HCT116 (cell line): ENCODE measurements around the gene KRT5. TPM values are rescaled to one million over a fixed set of nuclear protein-coding genes. Genes with fewer than 3 reads are reported as not detected.

ENCODE experiments used
- ATAC-seq: fragments of 200-7000 bp; cut with Tn5 transposase; 2 replicates; pipeline ENCODE4 v1.9.1; 2020; ENCODE audit warnings: mild to moderate bottlenecking, moderate library complexity
- BruUV-seq: library from RNA; stranded (reverse); fragments of 400-500 nt; replicated peaks from 2 replicates; lab custom pipeline; 2021; lab: Mats Ljungman, UMichigan
- CTCF ChIA-PET: fragments of 300-600 bp; sonication (Branson Sonifier 250); formaldehyde crosslinking; loops from one replicate; lab custom pipeline; 2021; ENCODE audit warnings: antibody characterized with exemption; lab: Charles Lee
- POLR2A ChIA-PET: fragments of 300-600, 350-600 bp; sonication (Branson Sonifier 250); formaldehyde crosslinking; loops from one replicate; lab custom pipeline; 2021; ENCODE audit warnings: antibody characterized with exemption; lab: Charles Lee
- RAD21 ChIA-PET, 2 experiments: fragments of 300-600 bp; sonication (Branson Sonifier 250); formaldehyde crosslinking; loops; one replicate each; lab custom pipeline; 2023; ENCODE audit warnings: low total read pairs in 2 of 2; ENCODE audit not compliant: uncharacterized antibody in 2 of 2, unreplicated experiment in 2 of 2, low non-redundant PET in 1 of 2; lab: Charles Lee
- DNase-seq: peaks from one replicate; pipeline ENCODE4 v3.0.0-alpha.2; 2010; ENCODE audit warnings: low read depth, low spot score
- H2AFZ ChIP-seq: fragments of 200-600 bp; shearing (Covaris generic), sonication (generic); 2 replicates; pipeline ENCODE4 v1.6.1; 2017; ENCODE audit warnings: low read depth, mixed run types, mixed read lengths, antibody characterized with exemption, low read length; ENCODE audit not compliant: poor library complexity, severe bottlenecking
- H3K27ac ChIP-seq: 2 replicates; pipeline ENCODE4 v1.5.1; 2012; ENCODE audit warnings: low read depth, low read length
- H3K27me3 ChIP-seq: fragments of 200-600 bp; sonication (generic); 2 replicates; pipeline ENCODE4 v1.6.1; 2016; ENCODE audit warnings: mixed run types, low read length, mixed read lengths; ENCODE audit not compliant: insufficient read depth
- H3K36me3 ChIP-seq, 2 experiments: fragments of 200-500 bp in 1 of 2; fragments of 200-600 bp in 1 of 2; sonication (Bioruptor generic) in 1 of 2; sonication (generic) in 1 of 2; 2 replicates each; pipeline versions ENCODE4 v1.5.1 to v1.6.1; 2014 to 2016; ENCODE audit warnings: low read length in 2 of 2, inconsistent platforms in 1 of 2, mixed read lengths in 1 of 2, mixed run types in 1 of 2; ENCODE audit not compliant: insufficient read depth in 2 of 2, control insufficient read depth in 1 of 2
- H3K4me1 ChIP-seq, 2 experiments: fragments of 200-600 bp in 1 of 2; sonication (generic) in 1 of 2; 2 replicates each; pipeline versions ENCODE4 v1.5.1 to v1.6.1; 2012 to 2017; ENCODE audit warnings: low read length in 2 of 2, inconsistent platforms in 1 of 2, mild to moderate bottlenecking in 1 of 2, mixed read lengths in 1 of 2, mixed run types in 1 of 2, moderate library complexity in 1 of 2; ENCODE audit not compliant: insufficient read depth in 2 of 2, control insufficient read depth in 1 of 2
- H3K4me2 ChIP-seq: fragments of 200-600 bp; sonication (generic); 2 replicates; pipeline ENCODE4 v1.6.1; 2017; ENCODE audit warnings: mixed run types, low read length, mixed read lengths
- H3K4me3 ChIP-seq, 2 experiments: fragments of 200-600 bp in 1 of 2; sonication (generic) in 1 of 2; replicated peaks in 1 of 2; 2 replicates each; pipeline ENCODE4 v1.5.1; 2011 to 2016; ENCODE audit warnings: low read length in 2 of 2, control low read depth in 1 of 2, low read depth in 1 of 2, mild to moderate bottlenecking in 1 of 2, mixed read lengths in 1 of 2, mixed run types in 1 of 2
- H3K79me2 ChIP-seq: fragments of 200-600 bp; sonication (generic); 2 replicates; pipeline ENCODE4 v1.6.1; 2017; ENCODE audit warnings: mild to moderate bottlenecking, mixed run types, low read length, moderate library complexity, mixed read lengths; ENCODE audit not compliant: insufficient read depth
- H3K9ac ChIP-seq: fragments of 200-600 bp; sonication (generic); 2 replicates; pipeline ENCODE4 v1.6.1; 2016; ENCODE audit warnings: low read length, mixed read lengths
- H3K9me2 ChIP-seq: fragments of 200-600 bp; sonication (generic), shearing (Covaris generic); 2 replicates; pipeline ENCODE4 v1.6.1; 2017; ENCODE audit warnings: mixed run types, mild to moderate bottlenecking, moderate library complexity; ENCODE audit not compliant: insufficient read depth
- H3K9me3 ChIP-seq, 2 experiments: fragments of 200-500 bp in 1 of 2; fragments of 200-600 bp in 1 of 2; sonication (Bioruptor generic) in 1 of 2; sonication (generic) in 1 of 2; 2 replicates each; pipeline ENCODE4 v1.6.1; 2014 to 2017; ENCODE audit warnings: low read length in 2 of 2, mixed read lengths in 2 of 2, inconsistent platforms in 1 of 2, low read depth in 1 of 2, mild to moderate bottlenecking in 1 of 2, mixed run types in 1 of 2, moderate library complexity in 1 of 2; ENCODE audit not compliant: control insufficient read depth in 1 of 2, insufficient read depth in 1 of 2
- H4K20me1 ChIP-seq: fragments of 200-600 bp; sonication (generic), shearing (Covaris generic); 2 replicates; pipeline ENCODE4 v1.6.1; 2017; ENCODE audit warnings: mixed run types, mild to moderate bottlenecking, moderate library complexity; ENCODE audit not compliant: insufficient read depth
- CBX3 ChIP-seq: IDR thresholded peaks from 2 replicates; pipeline ENCODE4 v1.6.1; 2012; ENCODE audit warnings: low read depth
- EGR1 ChIP-seq: IDR thresholded peaks from 2 replicates; pipeline ENCODE4 v1.6.1; 2012; ENCODE audit warnings: low read depth
- ELF1 ChIP-seq: IDR thresholded peaks from 2 replicates; pipeline ENCODE4 v1.6.1; 2012; ENCODE audit warnings: low read depth, borderline replicate concordance
- JUND ChIP-seq: IDR thresholded peaks from 2 replicates; pipeline ENCODE4 v1.6.1; 2012
- RAD21 ChIP-seq: IDR thresholded peaks from 2 replicates; pipeline ENCODE4 v1.6.1; 2012; ENCODE audit warnings: low read depth, mild to moderate bottlenecking
- TCF7L2 ChIP-seq: IDR thresholded peaks from 2 replicates; pipeline ENCODE4 v1.7.0; 2011; ENCODE audit warnings: borderline replicate concordance, inconsistent platforms; ENCODE audit not compliant: insufficient read depth, insufficient read length; ENCODE audit errors: extremely low read depth
- intact Hi-C: fragments of 100-400 bp; cut with micrococcal nuclease; formaldehyde crosslinking; loops from 2 replicates; pipeline ENCODE4 v1.10.0; 2022
- total RNA-seq: library from RNA; stranded (reverse); gene quantifications from one replicate; pipeline ENCODE4 v1.2.1, GENCODE V29; 2021; ENCODE audit not compliant: unreplicated experiment
- TF ChIP-seq, protein P1 (sequence below): IDR thresholded peaks from 2 replicates; pipeline ENCODE4 v1.6.1; 2012
- TF ChIP-seq, protein P2 (sequence below), 3 experiments: fragments of 200-600 bp in 1 of 3; sonication (generic) in 1 of 3; IDR thresholded peaks in 2 of 3; conservative IDR thresholded peaks in 1 of 3; 2 replicates each; pipeline ENCODE4 v1.5.1; 2012 to 2017; ENCODE audit warnings: low read depth in 2 of 3, low read length in 2 of 3, antibody characterized with exemption in 1 of 3, borderline replicate concordance in 1 of 3, control low read depth in 1 of 3, mild to moderate bottlenecking in 1 of 3, mixed read lengths in 1 of 3, mixed run types in 1 of 3, moderate library complexity in 1 of 3; ENCODE audit not compliant: insufficient read depth in 1 of 3

Gene KRT5
- total RNA-seq, 1 experiment from 2014 or later = 0.44 TPM

DNA sequence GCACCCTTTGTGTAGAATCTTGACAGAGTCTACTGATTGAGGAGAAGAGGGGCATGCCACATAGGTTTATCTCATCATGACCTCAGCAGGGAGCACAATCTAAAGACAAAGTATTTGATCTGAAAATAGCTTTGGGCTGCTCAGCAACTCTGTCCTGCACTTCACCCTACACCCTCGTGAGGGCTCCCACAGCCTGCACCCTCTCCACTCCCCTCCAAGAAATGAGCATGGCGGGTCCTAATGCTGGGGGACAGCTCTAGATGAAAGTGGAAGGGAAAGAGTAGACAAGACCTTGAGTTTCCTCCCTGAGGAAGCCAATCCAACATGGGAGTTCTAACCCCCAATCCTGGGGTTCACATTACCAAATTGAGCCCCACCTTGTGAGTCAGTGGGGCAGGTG, 10.7 kb upstream of the KRT5 start:
- ChIA-PET CTCF (no interaction called here), POLR2A (no interaction called here), RAD21 (no interaction called here)
- Histone ChIP-seq H3K9me3 (no peaks in the 10 kb centered on the region), H3K4me1 (peaks cover 0 to 1% of the 10 kb centered on the region in 2 experiments; a peak in 1 of 4 replicates), H3K27me3 (no peaks in the 10 kb centered on the region), H3K4me2 (no peak overlapping the region), H3K9ac (no peak overlapping the region), H2AFZ (no peak overlapping the region), H4K20me1 (no peaks in the 10 kb centered on the region), H3K4me3 (no peak overlapping the region), H3K79me2 (no peaks in the 10 kb centered on the region), H3K36me3 (no peaks in the 10 kb centered on the region), H3K9me2 (no peaks in the 10 kb centered on the region), H3K27ac (no peak overlapping the region)
- intact Hi-C loops = no loop called here
- no TSS peak for BruUV-seq
- ATAC-seq = no peak
- TF ChIP-seq JUND (no peak), EGR1 (no peak)
- no peak for DNase-seq

DNA sequence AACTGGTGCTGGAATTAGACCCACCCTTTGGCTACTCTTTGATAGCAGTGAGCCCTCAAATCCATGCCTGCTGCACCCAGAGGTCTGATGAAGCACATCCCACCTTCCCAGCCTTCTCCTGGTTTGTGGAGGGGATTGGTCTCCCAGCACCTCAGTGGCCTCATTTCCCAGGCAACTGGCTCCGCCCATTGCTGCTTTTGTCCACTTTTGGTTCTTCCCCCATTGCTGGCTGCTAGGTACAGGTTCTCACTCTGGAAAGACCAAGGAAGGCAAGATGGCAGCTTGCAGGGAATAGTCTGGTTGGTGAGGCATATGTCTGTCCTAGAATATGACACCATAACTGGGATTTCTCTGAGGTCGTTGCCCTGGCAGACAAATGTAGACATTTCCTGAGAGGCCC, 10.2 kb upstream of the KRT5 start:
- H3K9ac ChIP-seq = no peak overlapping the region
- H2AFZ ChIP-seq = no peak overlapping the region
- H4K20me1 ChIP-seq = no peaks in the 10 kb centered on the region
- TF ChIP-seq CBX3 = no peak
- H3K4me1 ChIP-seq = peaks cover 0 to 7% of the 10 kb centered on the region in 2 experiments; a peak in 1 of 4 replicates
- intact Hi-C loops = no loop called here
- DNase-seq = no peak
- no peak overlapping the region for H3K4me3 ChIP-seq
- H3K27me3 ChIP-seq = no peaks in the 10 kb centered on the region
- ChIA-PET POLR2A (no interaction called here), RAD21 (no interaction called here), CTCF (no interaction called here)
- H3K79me2 ChIP-seq = no peaks in the 10 kb centered on the region
- H3K9me2 ChIP-seq = no peaks in the 10 kb centered on the region
- ATAC-seq = no peak
- H3K9me3 ChIP-seq = no peaks in the 10 kb centered on the region
- H3K36me3 ChIP-seq = no peaks in the 10 kb centered on the region
- no peak overlapping the region for H3K27ac ChIP-seq
- no peak overlapping the region for H3K4me2 ChIP-seq
- no TSS peak for BruUV-seq

DNA sequence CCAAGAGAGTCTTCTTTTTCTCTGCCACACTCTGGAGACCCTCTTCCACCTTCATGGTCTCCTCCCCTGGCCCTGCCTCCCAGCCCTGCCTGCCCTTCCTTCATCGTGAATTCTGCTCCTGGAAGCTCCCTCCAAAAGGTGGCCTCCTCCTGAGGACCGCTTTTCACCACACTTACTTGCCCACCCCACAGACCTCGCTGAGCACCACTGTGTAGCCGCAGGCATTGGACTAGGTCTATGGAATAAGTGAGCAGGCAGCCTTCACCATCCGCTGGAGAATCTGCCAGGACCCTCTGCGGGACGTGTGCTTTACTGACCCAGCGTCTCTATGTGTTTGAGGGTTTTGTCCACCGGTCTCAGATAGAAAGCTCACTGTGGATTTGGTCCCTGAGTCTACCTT, 9.7 kb upstream of the KRT5 start:
- Histone ChIP-seq H3K9me2 (no peaks in the 10 kb centered on the region), H2AFZ (no peak overlapping the region), H3K79me2 (no peaks in the 10 kb centered on the region), H4K20me1 (no peaks in the 10 kb centered on the region), H3K9ac (no peak overlapping the region), H3K36me3 (no peaks in the 10 kb centered on the region), H3K27me3 (no peaks in the 10 kb centered on the region), H3K9me3 (no peaks in the 10 kb centered on the region)
- POLR2A ChIA-PET = no interaction called here
- intact Hi-C loops = no loop called here
- RAD21 ChIA-PET = no interaction called here
- TF ChIP-seq JUND (no peak), ELF1 (no peak), TCF7L2 (no peak), RAD21 (no peak), CBX3 (no peak)
- TF ChIP-seq, protein P1, sequence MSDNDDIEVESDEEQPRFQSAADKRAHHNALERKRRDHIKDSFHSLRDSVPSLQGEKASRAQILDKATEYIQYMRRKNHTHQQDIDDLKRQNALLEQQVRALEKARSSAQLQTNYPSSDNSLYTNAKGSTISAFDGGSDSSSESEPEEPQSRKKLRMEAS = no peak
- TF ChIP-seq, protein P2, sequence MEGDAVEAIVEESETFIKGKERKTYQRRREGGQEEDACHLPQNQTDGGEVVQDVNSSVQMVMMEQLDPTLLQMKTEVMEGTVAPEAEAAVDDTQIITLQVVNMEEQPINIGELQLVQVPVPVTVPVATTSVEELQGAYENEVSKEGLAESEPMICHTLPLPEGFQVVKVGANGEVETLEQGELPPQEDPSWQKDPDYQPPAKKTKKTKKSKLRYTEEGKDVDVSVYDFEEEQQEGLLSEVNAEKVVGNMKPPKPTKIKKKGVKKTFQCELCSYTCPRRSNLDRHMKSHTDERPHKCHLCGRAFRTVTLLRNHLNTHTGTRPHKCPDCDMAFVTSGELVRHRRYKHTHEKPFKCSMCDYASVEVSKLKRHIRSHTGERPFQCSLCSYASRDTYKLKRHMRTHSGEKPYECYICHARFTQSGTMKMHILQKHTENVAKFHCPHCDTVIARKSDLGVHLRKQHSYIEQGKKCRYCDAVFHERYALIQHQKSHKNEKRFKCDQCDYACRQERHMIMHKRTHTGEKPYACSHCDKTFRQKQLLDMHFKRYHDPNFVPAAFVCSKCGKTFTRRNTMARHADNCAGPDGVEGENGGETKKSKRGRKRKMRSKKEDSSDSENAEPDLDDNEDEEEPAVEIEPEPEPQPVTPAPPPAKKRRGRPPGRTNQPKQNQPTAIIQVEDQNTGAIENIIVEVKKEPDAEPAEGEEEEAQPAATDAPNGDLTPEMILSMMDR (IDR thresholded peaks at IDR 0.05 in 2 of 3, conservative IDR thresholded peaks at IDR 0.05 in 1 of 3; ENCODE audit: borderline replicate concordance in 1 of 3, insufficient read depth in 1 of 3, low read depth in 2 of 3, low read length in 2 of 3) = no peak
- TF ChIP-seq, all 23 proteins: peak for 0
- no TSS peak for BruUV-seq
- Histone ChIP-seq H3K27ac (no peak overlapping the region), H3K4me2 (no peak overlapping the region), H3K4me1 (peaks cover 0 to 12% of the 10 kb centered on the region in 2 experiments; a peak in 2 of 4 replicates), H3K4me3 (no peak overlapping the region)
- no peak for ATAC-seq
- DNase-seq = no peak
- CTCF ChIA-PET = no interaction called here
